GM21515 (cell line): ENCODE data around the gene POU6F2.
A peak's percentile ranks its signal among the peaks of the same experiment; 100 is the strongest.

ENCODE experiments used
- ATAC-seq: cut with Tn5 transposase; IDR thresholded peaks from one replicate; pipeline ENCODE4 v1.9.1; 2021; ENCODE audit not compliant: unreplicated experiment

Gene POU6F2

GRCh38 chr7:39392151-39392550, 414.4 kb downstream of the POU6F2 start:
- ATAC-seq, result no peak

GRCh38 chr7:39394105-39394680, 416.5 kb downstream of the POU6F2 start:
- no peak for ATAC-seq

GRCh38 chr7:39399458-39399857, 421.7 kb downstream of the POU6F2 start:
- ATAC-seq, result no peak

GRCh38 chr7:39399986-39400385, 422.3 kb downstream of the POU6F2 start:
- no peak for ATAC-seq

GRCh38 chr7:39400836-39401235, 423.1 kb downstream of the POU6F2 start:
- no peak for ATAC-seq

- ATAC-seq, result no peak
Observed at GRCh38 chr7:39402034-39402433, 424.3 kb downstream of the POU6F2 start.

- no peak for ATAC-seq
Observed at GRCh38 chr7:39404907-39405306, 427.2 kb downstream of the POU6F2 start.

- ATAC-seq, result no peak
Observed at GRCh38 chr7:39405581-39405980, 427.9 kb downstream of the POU6F2 start.

GRCh38 chr7:39406467-39406866, 428.8 kb downstream of the POU6F2 start:
- ATAC-seq, result no peak

- ATAC-seq, result no peak
Observed at GRCh38 chr7:39407137-39407536, 429.4 kb downstream of the POU6F2 start.

GRCh38 chr7:39407723-39408122, 430.0 kb downstream of the POU6F2 start:
- no peak for ATAC-seq

GRCh38 chr7:39408906-39409305, 431.2 kb downstream of the POU6F2 start:
- no peak for ATAC-seq

GRCh38 chr7:39410582-39410981, 432.9 kb downstream of the POU6F2 start:
- ATAC-seq, result no peak

- ATAC-seq, result peak; percentile 12
Observed at GRCh38 chr7:39413636-39414223, 436.0 kb downstream of the POU6F2 start.

- ATAC-seq, result peak; percentile 92
Observed at GRCh38 chr7:39414224-39415035, 436.7 kb downstream of the POU6F2 start.

GRCh38 chr7:39415091-39415787, 437.5 kb downstream of the POU6F2 start:
- no peak for ATAC-seq

- ATAC-seq, result no peak
Observed at GRCh38 chr7:39416866-39417265, 439.2 kb downstream of the POU6F2 start.

- ATAC-seq, result no peak
Observed at GRCh38 chr7:39417642-39418041, 439.9 kb downstream of the POU6F2 start.

- ATAC-seq, result no peak
Observed at GRCh38 chr7:39421251-39421650, 443.5 kb downstream of the POU6F2 start.

- ATAC-seq, result no peak
Observed at GRCh38 chr7:39421661-39422060, 444.0 kb downstream of the POU6F2 start.

GRCh38 chr7:39428221-39428620, 450.5 kb downstream of the POU6F2 start:
- ATAC-seq, result no peak

- ATAC-seq, result no peak
Observed at GRCh38 chr7:39429421-39429820, 451.7 kb downstream of the POU6F2 start.
